Skin epidermis (tissue), 12 donors: ENCODE measurements around the gene CDC25C.

Experiments
- H3K27ac ChIP-seq, 21 experiments: fragments of 200-600 bp; sonication (generic) in 11 of 21; one replicate each; pipeline ENCODE4 v1.5.0; 2020; ENCODE audit warnings: mild to moderate bottlenecking in 3 of 21, inconsistent platforms in 2 of 21, moderate library complexity in 2 of 21
- H3K4me3 ChIP-seq, 7 experiments: fragments of 200-600 bp; sonication (generic) in 2 of 7; one replicate each; pipeline ENCODE4 v1.5.0; 2020; ENCODE audit warnings: inconsistent platforms in 2 of 7, mild to moderate bottlenecking in 2 of 7, moderate library complexity in 1 of 7

The CDC25C gene

GRCh38 chr5:138331449-138332368 lies at the start of gene CDC25C:
CDC25C (minus strand) TSS chr5:138331804; CDS start chr5:138331180, 624 bp downstream.
- Histone ChIP-seq H3K4me3 (peak within 1 kb of the TSS; percentile 33 to 58 (median 52)), H3K27ac (peak within 1 kb of the TSS in 2 of 21 experiments; percentile 25 to 46)

GRCh38 chr5:138372653-138373052 lies 41.0 kb upstream of the CDC25C start:
- Histone ChIP-seq H3K27ac (no peak overlapping the region), H3K4me3 (no peak overlapping the region)

GRCh38 chr5:138372225-138372624 lies 40.6 kb upstream of the CDC25C start:
- no peak overlapping the region for H3K27ac ChIP-seq
- H3K4me3 ChIP-seq: no peak overlapping the region

GRCh38 chr5:138371454-138371853 lies 39.9 kb upstream of the CDC25C start:
- H3K4me3 ChIP-seq: no peak overlapping the region
- H3K27ac ChIP-seq: no peak overlapping the region

GRCh38 chr5:138370537-138370936 lies 38.9 kb upstream of the CDC25C start:
- Histone ChIP-seq H3K27ac (peak overlapping the region in 4 of 21 experiments; percentile 3 to 44 (median 19)), H3K4me3 (no peak overlapping the region)

- Histone ChIP-seq H3K27ac (peak overlapping the region in 9 of 21 experiments; percentile 3 to 54 (median 31)), H3K4me3 (no peak overlapping the region)
These were observed 38.1 kb upstream of the CDC25C start for GRCh38 chr5:138369706-138370105.

GRCh38 chr5:138369261-138369660 lies 37.7 kb upstream of the CDC25C start:
- H3K27ac ChIP-seq: peak overlapping the region in 10 of 21 experiments; percentile 3 to 54 (median 33)
- no peak overlapping the region for H3K4me3 ChIP-seq

GRCh38 chr5:138366632-138367382 lies 35.2 kb upstream of the CDC25C start:
- Histone ChIP-seq H3K27ac (peak overlapping the region in 1 of 21 experiments; percentile 12), H3K4me3 (no peak overlapping the region)

GRCh38 chr5:138364576-138364975 lies 33.0 kb upstream of the CDC25C start:
- Histone ChIP-seq H3K4me3 (no peak overlapping the region), H3K27ac (no peak overlapping the region)

GRCh38 chr5:138360941-138361452 lies 29.4 kb upstream of the CDC25C start:
- H3K27ac ChIP-seq: no peak overlapping the region

GRCh38 chr5:138359621-138360020 lies 28.0 kb upstream of the CDC25C start:
- H3K4me3 ChIP-seq: no peak overlapping the region
- H3K27ac ChIP-seq: no peak overlapping the region

More at GRCh38 chr5:138360941-138361452, 29.4 kb upstream of the CDC25C start:
- no peak overlapping the region for H3K4me3 ChIP-seq

- Histone ChIP-seq H3K27ac (peak overlapping the region in 3 of 21 experiments; percentile 36 to 97 (median 96)), H3K4me3 (peak overlapping the region in 2 of 7 experiments; percentile 87 to 89)
These were observed 23.3 kb upstream of the CDC25C start for GRCh38 chr5:138354926-138355378.

- H3K27ac ChIP-seq: peak overlapping the region in 15 of 21 experiments; percentile 93 to 99 (median 97)
- H3K4me3 ChIP-seq: peak overlapping the region in 6 of 7 experiments; percentile 87 to 94 (median 90)
These were observed 22.8 kb upstream of the CDC25C start for GRCh38 chr5:138354387-138354786.

GRCh38 chr5:138353560-138354080 lies 22.0 kb upstream of the CDC25C start:
- Histone ChIP-seq H3K27ac (peak overlapping the region; percentile 93 to 99 (median 97)), H3K4me3 (peak overlapping the region; percentile 86 to 94 (median 89))

GRCh38 chr5:138352722-138353559 lies 21.3 kb upstream of the CDC25C start:
- peak overlapping the region; percentile 93 to 99 (median 97) for H3K27ac ChIP-seq
- peak overlapping the region; percentile 86 to 94 (median 89) for H3K4me3 ChIP-seq

- peak within 1 kb of the TSS; percentile 86 to 94 (median 89) for H3K4me3 ChIP-seq
- H3K27ac ChIP-seq: peak within 1 kb of the TSS; percentile 93 to 99 (median 97)
These were observed 20.6 kb upstream of the CDC25C start, which contains the start of gene KDM3B for GRCh38 chr5:138352071-138352721. KDM3B (plus strand) TSS chr5:138352685; CDS start chr5:138352796, 111 bp downstream.

- H3K27ac ChIP-seq: no peak overlapping the region
- no peak overlapping the region for H3K4me3 ChIP-seq
These were observed 19.9 kb upstream of the CDC25C start for GRCh38 chr5:138351517-138351916.

- no peak overlapping the region for H3K4me3 ChIP-seq
- peak overlapping the region in 1 of 21 experiments; percentile 27 for H3K27ac ChIP-seq
These were observed 19.5 kb upstream of the CDC25C start for GRCh38 chr5:138351056-138351455.
